ENCODE measurements around the gene RAD54L. TPM values are rescaled to one million over a fixed set of nuclear protein-coding genes. Genes with fewer than 3 reads are reported as not detected.
"Not testable (repeated sequence)": the region's sequence is repeated elsewhere in the genome, so short reads cannot be mapped to it uniquely, and the experiment has no call there.

RAD54L gene
- total RNA-seq, 1 donor from 2014 or later = 0.81 TPM

GRCh38 chr1:46319960-46320914 lies 72.7 kb downstream of the RAD54L start:
- not testable (repeated sequence) for DNase-seq (ENCODE audit: low spot score)

GRCh38 chr1:46322191-46322590 lies 74.6 kb downstream of the RAD54L start:
- DNase-seq (ENCODE audit: low spot score) = not testable (repeated sequence)

- not testable (repeated sequence) for DNase-seq (ENCODE audit: low spot score)
These were observed 77.9 kb downstream of the RAD54L start for GRCh38 chr1:46325285-46326076.

Other genes with a start within 250 kb of the RAD54L start
- 22.0 TPM for gene PIK3R3, start 115.1 kb upstream of the RAD54L start, total RNA-seq
- 137 TPM for gene TSPAN1, start 72.7 kb upstream of the RAD54L start, total RNA-seq
- not detected for gene P3R3URF, start 71.3 kb upstream of the RAD54L start, total RNA-seq
- 83.3 TPM for gene POMGNT1, start 49.3 kb upstream of the RAD54L start, total RNA-seq
- 2.4 TPM for gene LURAP1, start 44.4 kb upstream of the RAD54L start, total RNA-seq
- 72.5 TPM for gene LRRC41, start 55.9 kb downstream of the RAD54L start, total RNA-seq
- gene UQCRH, start 55.9 kb downstream of the RAD54L start, total RNA-seq = 240 TPM
- 26.3 TPM for gene NSUN4, start 93.0 kb downstream of the RAD54L start, total RNA-seq
- 48.1 TPM for gene FAAH, start 146.6 kb downstream of the RAD54L start, total RNA-seq
- not detected for gene DMBX1, start 242.1 kb downstream of the RAD54L start, total RNA-seq